HCT116 (cell line): ENCODE results near the gene AOPEP. TPM values are rescaled to one million over a fixed set of nuclear protein-coding genes. Genes with fewer than 3 reads are reported as not detected.

Experiments used
- ATAC-seq: fragments of 200-7000 bp; cut with Tn5 transposase; 2 replicates; pipeline ENCODE4 v1.9.1; 2020; ENCODE audit warnings: mild to moderate bottlenecking, moderate library complexity
- BruUV-seq: library from RNA; stranded (reverse); fragments of 400-500 nt; replicated peaks from 2 replicates; lab custom pipeline; 2021; lab: Mats Ljungman, UMichigan
- CTCF ChIA-PET: fragments of 300-600 bp; sonication (Branson Sonifier 250); formaldehyde crosslinking; loops from one replicate; lab custom pipeline; 2021; ENCODE audit warnings: antibody characterized with exemption; lab: Charles Lee
- POLR2A ChIA-PET: fragments of 300-600, 350-600 bp; sonication (Branson Sonifier 250); formaldehyde crosslinking; loops from one replicate; lab custom pipeline; 2021; ENCODE audit warnings: antibody characterized with exemption; lab: Charles Lee
- RAD21 ChIA-PET, 2 experiments: fragments of 300-600 bp; sonication (Branson Sonifier 250); formaldehyde crosslinking; loops; one replicate each; lab custom pipeline; 2023; ENCODE audit warnings: low total read pairs in 2 of 2; ENCODE audit not compliant: uncharacterized antibody in 2 of 2, unreplicated experiment in 2 of 2, low non-redundant PET in 1 of 2; lab: Charles Lee
- DNase-seq: peaks from one replicate; pipeline ENCODE4 v3.0.0-alpha.2; 2010; ENCODE audit warnings: low read depth, low spot score
- H2AFZ ChIP-seq: fragments of 200-600 bp; shearing (Covaris generic), sonication (generic); 2 replicates; pipeline ENCODE4 v1.6.1; 2017; ENCODE audit warnings: low read depth, mixed run types, mixed read lengths, antibody characterized with exemption, low read length; ENCODE audit not compliant: poor library complexity, severe bottlenecking
- H3K27ac ChIP-seq: 2 replicates; pipeline ENCODE4 v1.5.1; 2012; ENCODE audit warnings: low read depth, low read length
- H3K27me3 ChIP-seq: fragments of 200-600 bp; sonication (generic); 2 replicates; pipeline ENCODE4 v1.6.1; 2016; ENCODE audit warnings: mixed run types, low read length, mixed read lengths; ENCODE audit not compliant: insufficient read depth
- H3K36me3 ChIP-seq, 2 experiments: fragments of 200-500 bp in 1 of 2; fragments of 200-600 bp in 1 of 2; sonication (Bioruptor generic) in 1 of 2; sonication (generic) in 1 of 2; 2 replicates each; pipeline versions ENCODE4 v1.5.1 to v1.6.1; 2014 to 2016; ENCODE audit warnings: low read length in 2 of 2, inconsistent platforms in 1 of 2, mixed read lengths in 1 of 2, mixed run types in 1 of 2; ENCODE audit not compliant: insufficient read depth in 2 of 2, control insufficient read depth in 1 of 2
- H3K4me1 ChIP-seq, 2 experiments: fragments of 200-600 bp in 1 of 2; sonication (generic) in 1 of 2; 2 replicates each; pipeline versions ENCODE4 v1.5.1 to v1.6.1; 2012 to 2017; ENCODE audit warnings: low read length in 2 of 2, inconsistent platforms in 1 of 2, mild to moderate bottlenecking in 1 of 2, mixed read lengths in 1 of 2, mixed run types in 1 of 2, moderate library complexity in 1 of 2; ENCODE audit not compliant: insufficient read depth in 2 of 2, control insufficient read depth in 1 of 2
- H3K4me2 ChIP-seq: fragments of 200-600 bp; sonication (generic); 2 replicates; pipeline ENCODE4 v1.6.1; 2017; ENCODE audit warnings: mixed run types, low read length, mixed read lengths
- H3K4me3 ChIP-seq, 2 experiments: fragments of 200-600 bp in 1 of 2; sonication (generic) in 1 of 2; replicated peaks in 1 of 2; 2 replicates each; pipeline ENCODE4 v1.5.1; 2011 to 2016; ENCODE audit warnings: low read length in 2 of 2, control low read depth in 1 of 2, low read depth in 1 of 2, mild to moderate bottlenecking in 1 of 2, mixed read lengths in 1 of 2, mixed run types in 1 of 2
- H3K79me2 ChIP-seq: fragments of 200-600 bp; sonication (generic); 2 replicates; pipeline ENCODE4 v1.6.1; 2017; ENCODE audit warnings: mild to moderate bottlenecking, mixed run types, low read length, moderate library complexity, mixed read lengths; ENCODE audit not compliant: insufficient read depth
- H3K9ac ChIP-seq: fragments of 200-600 bp; sonication (generic); 2 replicates; pipeline ENCODE4 v1.6.1; 2016; ENCODE audit warnings: low read length, mixed read lengths
- H3K9me2 ChIP-seq: fragments of 200-600 bp; sonication (generic), shearing (Covaris generic); 2 replicates; pipeline ENCODE4 v1.6.1; 2017; ENCODE audit warnings: mixed run types, mild to moderate bottlenecking, moderate library complexity; ENCODE audit not compliant: insufficient read depth
- H3K9me3 ChIP-seq, 2 experiments: fragments of 200-500 bp in 1 of 2; fragments of 200-600 bp in 1 of 2; sonication (Bioruptor generic) in 1 of 2; sonication (generic) in 1 of 2; 2 replicates each; pipeline ENCODE4 v1.6.1; 2014 to 2017; ENCODE audit warnings: low read length in 2 of 2, mixed read lengths in 2 of 2, inconsistent platforms in 1 of 2, low read depth in 1 of 2, mild to moderate bottlenecking in 1 of 2, mixed run types in 1 of 2, moderate library complexity in 1 of 2; ENCODE audit not compliant: control insufficient read depth in 1 of 2, insufficient read depth in 1 of 2
- H4K20me1 ChIP-seq: fragments of 200-600 bp; sonication (generic), shearing (Covaris generic); 2 replicates; pipeline ENCODE4 v1.6.1; 2017; ENCODE audit warnings: mixed run types, mild to moderate bottlenecking, moderate library complexity; ENCODE audit not compliant: insufficient read depth
- CBX3 ChIP-seq: IDR thresholded peaks from 2 replicates; pipeline ENCODE4 v1.6.1; 2012; ENCODE audit warnings: low read depth
- ELF1 ChIP-seq: IDR thresholded peaks from 2 replicates; pipeline ENCODE4 v1.6.1; 2012; ENCODE audit warnings: low read depth, borderline replicate concordance
- FOSL1 ChIP-seq: IDR thresholded peaks from 2 replicates; pipeline ENCODE4 v1.6.1; 2012; ENCODE audit warnings: low read depth
- JUND ChIP-seq: IDR thresholded peaks from 2 replicates; pipeline ENCODE4 v1.6.1; 2012
- POLR2AphosphoS5 ChIP-seq: IDR thresholded peaks from 2 replicates; pipeline ENCODE4 v1.6.1; 2011; ENCODE audit warnings: mild to moderate bottlenecking, low read depth, low read length, moderate library complexity
- RAD21 ChIP-seq: IDR thresholded peaks from 2 replicates; pipeline ENCODE4 v1.6.1; 2012; ENCODE audit warnings: low read depth, mild to moderate bottlenecking
- SIN3A ChIP-seq: IDR thresholded peaks from 2 replicates; pipeline ENCODE4 v1.6.1; 2012; ENCODE audit warnings: low read depth
- SRF ChIP-seq: IDR thresholded peaks from 2 replicates; pipeline ENCODE4 v1.6.1; 2012; ENCODE audit warnings: low read depth
- TCF7L2 ChIP-seq: IDR thresholded peaks from 2 replicates; pipeline ENCODE4 v1.7.0; 2011; ENCODE audit warnings: borderline replicate concordance, inconsistent platforms; ENCODE audit not compliant: insufficient read depth, insufficient read length; ENCODE audit errors: extremely low read depth
- YY1 ChIP-seq: IDR thresholded peaks from 2 replicates; pipeline ENCODE4 v1.6.1; 2011; ENCODE audit warnings: low read length, low read depth, moderate library complexity, mild to moderate bottlenecking; ENCODE audit not compliant: insufficient replicate concordance; ENCODE audit errors: extremely low read depth
- intact Hi-C: fragments of 100-400 bp; cut with micrococcal nuclease; formaldehyde crosslinking; loops from 2 replicates; pipeline ENCODE4 v1.10.0; 2022
- total RNA-seq: library from RNA; stranded (reverse); gene quantifications from one replicate; pipeline ENCODE4 v1.2.1, GENCODE V29; 2021; ENCODE audit not compliant: unreplicated experiment
- TF ChIP-seq, protein P1 (sequence below): IDR thresholded peaks from 2 replicates; pipeline ENCODE4 v1.6.1; 2011; ENCODE audit warnings: mild to moderate bottlenecking, low read length, moderate library complexity; ENCODE audit not compliant: insufficient replicate concordance; ENCODE audit errors: extremely low read depth
- TF ChIP-seq, protein P2 (sequence below): IDR thresholded peaks from 2 replicates; pipeline ENCODE4 v1.6.1; 2012; ENCODE audit warnings: low read depth
- TF ChIP-seq, protein P3 (sequence below): IDR thresholded peaks from 2 replicates; pipeline ENCODE4 v1.6.1; 2012
- TF ChIP-seq, protein P4 (sequence below): IDR thresholded peaks from 2 replicates; pipeline ENCODE4 v1.6.1; 2012

AOPEP gene
- total RNA-seq, 1 experiment from 2014 or later: 15.1 TPM

DNA sequence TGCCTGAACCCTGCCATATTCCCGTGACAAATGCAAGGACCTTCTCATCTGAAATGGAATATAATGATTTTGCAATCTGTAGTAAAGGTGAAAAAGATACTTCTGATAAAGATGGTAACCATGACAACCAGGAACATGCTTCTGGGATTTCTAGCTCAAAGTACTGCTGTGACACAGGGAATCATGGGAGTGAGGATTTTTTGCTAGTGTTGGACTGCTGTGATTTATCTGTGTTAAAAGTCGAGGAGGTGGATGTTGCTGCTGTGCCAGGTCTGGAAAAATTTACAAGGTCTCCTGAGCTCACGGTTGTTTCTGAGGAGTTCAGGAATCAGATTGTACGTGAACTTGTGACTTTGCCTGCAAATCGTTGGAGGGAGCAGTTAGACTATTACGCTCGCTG lies 33.5 kb downstream of the AOPEP start:
- POLR2A ChIA-PET: no interaction called here
- TF ChIP-seq, protein P1, sequence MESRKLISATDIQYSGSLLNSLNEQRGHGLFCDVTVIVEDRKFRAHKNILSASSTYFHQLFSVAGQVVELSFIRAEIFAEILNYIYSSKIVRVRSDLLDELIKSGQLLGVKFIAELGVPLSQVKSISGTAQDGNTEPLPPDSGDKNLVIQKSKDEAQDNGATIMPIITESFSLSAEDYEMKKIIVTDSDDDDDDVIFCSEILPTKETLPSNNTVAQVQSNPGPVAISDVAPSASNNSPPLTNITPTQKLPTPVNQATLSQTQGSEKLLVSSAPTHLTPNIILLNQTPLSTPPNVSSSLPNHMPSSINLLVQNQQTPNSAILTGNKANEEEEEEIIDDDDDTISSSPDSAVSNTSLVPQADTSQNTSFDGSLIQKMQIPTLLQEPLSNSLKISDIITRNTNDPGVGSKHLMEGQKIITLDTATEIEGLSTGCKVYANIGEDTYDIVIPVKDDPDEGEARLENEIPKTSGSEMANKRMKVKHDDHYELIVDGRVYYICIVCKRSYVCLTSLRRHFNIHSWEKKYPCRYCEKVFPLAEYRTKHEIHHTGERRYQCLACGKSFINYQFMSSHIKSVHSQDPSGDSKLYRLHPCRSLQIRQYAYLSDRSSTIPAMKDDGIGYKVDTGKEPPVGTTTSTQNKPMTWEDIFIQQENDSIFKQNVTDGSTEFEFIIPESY: no peak
- TF ChIP-seq POLR2AphosphoS5: no peak
- no peak for TF ChIP-seq CBX3
- TF ChIP-seq, protein P2, sequence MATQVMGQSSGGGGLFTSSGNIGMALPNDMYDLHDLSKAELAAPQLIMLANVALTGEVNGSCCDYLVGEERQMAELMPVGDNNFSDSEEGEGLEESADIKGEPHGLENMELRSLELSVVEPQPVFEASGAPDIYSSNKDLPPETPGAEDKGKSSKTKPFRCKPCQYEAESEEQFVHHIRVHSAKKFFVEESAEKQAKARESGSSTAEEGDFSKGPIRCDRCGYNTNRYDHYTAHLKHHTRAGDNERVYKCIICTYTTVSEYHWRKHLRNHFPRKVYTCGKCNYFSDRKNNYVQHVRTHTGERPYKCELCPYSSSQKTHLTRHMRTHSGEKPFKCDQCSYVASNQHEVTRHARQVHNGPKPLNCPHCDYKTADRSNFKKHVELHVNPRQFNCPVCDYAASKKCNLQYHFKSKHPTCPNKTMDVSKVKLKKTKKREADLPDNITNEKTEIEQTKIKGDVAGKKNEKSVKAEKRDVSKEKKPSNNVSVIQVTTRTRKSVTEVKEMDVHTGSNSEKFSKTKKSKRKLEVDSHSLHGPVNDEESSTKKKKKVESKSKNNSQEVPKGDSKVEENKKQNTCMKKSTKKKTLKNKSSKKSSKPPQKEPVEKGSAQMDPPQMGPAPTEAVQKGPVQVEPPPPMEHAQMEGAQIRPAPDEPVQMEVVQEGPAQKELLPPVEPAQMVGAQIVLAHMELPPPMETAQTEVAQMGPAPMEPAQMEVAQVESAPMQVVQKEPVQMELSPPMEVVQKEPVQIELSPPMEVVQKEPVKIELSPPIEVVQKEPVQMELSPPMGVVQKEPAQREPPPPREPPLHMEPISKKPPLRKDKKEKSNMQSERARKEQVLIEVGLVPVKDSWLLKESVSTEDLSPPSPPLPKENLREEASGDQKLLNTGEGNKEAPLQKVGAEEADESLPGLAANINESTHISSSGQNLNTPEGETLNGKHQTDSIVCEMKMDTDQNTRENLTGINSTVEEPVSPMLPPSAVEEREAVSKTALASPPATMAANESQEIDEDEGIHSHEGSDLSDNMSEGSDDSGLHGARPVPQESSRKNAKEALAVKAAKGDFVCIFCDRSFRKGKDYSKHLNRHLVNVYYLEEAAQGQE: no peak
- no peak for TF ChIP-seq RAD21
- no peak for TF ChIP-seq JUND
- TF ChIP-seq, protein P3, sequence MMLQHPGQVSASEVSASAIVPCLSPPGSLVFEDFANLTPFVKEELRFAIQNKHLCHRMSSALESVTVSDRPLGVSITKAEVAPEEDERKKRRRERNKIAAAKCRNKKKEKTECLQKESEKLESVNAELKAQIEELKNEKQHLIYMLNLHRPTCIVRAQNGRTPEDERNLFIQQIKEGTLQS: no peak
- TF ChIP-seq YY1: no peak
- TF ChIP-seq, protein P4, sequence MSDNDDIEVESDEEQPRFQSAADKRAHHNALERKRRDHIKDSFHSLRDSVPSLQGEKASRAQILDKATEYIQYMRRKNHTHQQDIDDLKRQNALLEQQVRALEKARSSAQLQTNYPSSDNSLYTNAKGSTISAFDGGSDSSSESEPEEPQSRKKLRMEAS: no peak
- TF ChIP-seq SRF: no peak
- TF ChIP-seq FOSL1: no peak
- no peak for TF ChIP-seq ELF1
- TF ChIP-seq SIN3A: no peak
- TF ChIP-seq TCF7L2: no peak
- Histone ChIP-seq H3K36me3 (peaks cover 0 to 6% of the 10 kb centered on the region in 2 experiments; a peak in 2 of 4 replicates), H3K4me2 (no peak overlapping the region), H3K9me3 (no peaks in the 10 kb centered on the region), H3K4me3 (no peak overlapping the region), H4K20me1 (no peaks in the 10 kb centered on the region), H3K27ac (no peak overlapping the region), H3K27me3 (no peaks in the 10 kb centered on the region), H3K79me2 (peaks cover 5% of the 10 kb centered on the region), H3K9me2 (no peaks in the 10 kb centered on the region), H3K9ac (no peak overlapping the region), H3K4me1 (peaks cover 0 to 5% of the 10 kb centered on the region in 2 experiments; a peak in 1 of 4 replicates), H2AFZ (no peak overlapping the region)
- ATAC-seq: no peak
- BruUV-seq: TSS peak; percentile 84
- CTCF ChIA-PET: interaction anchor here (0.7 kb wide), 1 partner anchor 23 kb away, joined by 3 read pairs; no protein-coding TSS in a partner anchor
- intact Hi-C loops: no loop called here
- DNase-seq: no peak
- RAD21 ChIA-PET: no interaction called here
